K562 (cell line): Measurements from ENCODE around the gene TIFAB. TPM values are rescaled to one million over a fixed set of nuclear protein-coding genes. Genes with fewer than 3 reads are reported as not detected.

Experiments
- ATAC-seq: fragments of 200-7000 bp; cut with Tn5 transposase; 3 replicates; pipeline ENCODE4 v1.9.1; 2020; ENCODE audit warnings: moderate library complexity
- BruUV-seq: library from RNA; stranded (reverse); fragments of 400-500 nt; replicated peaks from 2 replicates; lab custom pipeline; 2021; lab: Mats Ljungman, UMichigan
- CTCF ChIA-PET: fragments of 300-600 bp; formaldehyde crosslinking; extraction: SDS; loops from one replicate; lab custom pipeline; 2021; ENCODE audit warnings: low intra/inter-chr PET ratio; lab: Yijun Ruan, JAX
- POLR2A ChIA-PET: fragments of 300-600, 350-650 bp; sonication (Branson Sonifier 250); formaldehyde crosslinking; extraction: SDS; loops from one replicate; lab custom pipeline; 2021; ENCODE audit warnings: antibody characterized with exemption, inconsistent platforms; lab: Yijun Ruan, JAX
- DNase-seq, 4 experiments: peaks; one replicate each; pipeline versions ENCODE4 v3.0.0 to v3.0.0-alpha.2; 2011 to 2018; ENCODE audit warnings: low spot score in 3 of 4, mixed read lengths in 3 of 4; ENCODE audit errors: extremely low read depth in 1 of 4
- FAIRE-seq: peaks from 2 replicates; lab custom pipeline; 2011; peaks lifted over from hg19 to GRCh38; lab: Jason Lieb, UNC
- H2AFZ ChIP-seq: 2 replicates; pipeline ENCODE4 v1.6.0; 2011; ENCODE audit warnings: low read depth, low read length, control low read depth, inconsistent platforms
- H3K27ac ChIP-seq: fragments of 200-600 bp; 3 replicates; pipeline ENCODE4 v1.8.0; 2011; ENCODE audit warnings: low read depth, mild to moderate bottlenecking, control low read depth, inconsistent platforms, low read length, moderate library complexity, mixed read lengths; ENCODE audit errors: extremely low read depth
- H3K27me3 ChIP-seq, 2 experiments: fragments of 300-600 bp in 1 of 2; 2 replicates in 1 of 2; 3 replicates in 1 of 2; pipeline versions ENCODE4 v1.6.0 to v1.8.0; 2011; ENCODE audit warnings: inconsistent platforms in 2 of 2, low read length in 2 of 2, mild to moderate bottlenecking in 1 of 2, mixed read lengths in 1 of 2, moderate library complexity in 1 of 2; ENCODE audit not compliant: control insufficient read depth in 2 of 2, insufficient read depth in 2 of 2
- H3K36me3 ChIP-seq: fragments of 300-600 bp; 3 replicates; pipeline ENCODE4 v1.8.0; 2011; ENCODE audit warnings: mild to moderate bottlenecking, low read length, inconsistent platforms; ENCODE audit not compliant: control insufficient read depth, insufficient read depth
- H3K4me1 ChIP-seq, 2 experiments: fragments of 200-600 bp in 1 of 2; replicated peaks in 1 of 2; 2 replicates in 1 of 2; 3 replicates in 1 of 2; pipeline versions ENCODE4 v1.5.1 to v1.8.0; 2011; ENCODE audit warnings: inconsistent platforms in 2 of 2, low read length in 2 of 2, mild to moderate bottlenecking in 1 of 2, mixed read lengths in 1 of 2, moderate library complexity in 1 of 2; ENCODE audit not compliant: control insufficient read depth in 2 of 2, insufficient read depth in 2 of 2
- H3K4me2 ChIP-seq: 2 replicates; pipeline ENCODE4 v1.6.1; 2011; ENCODE audit warnings: low read length, control low read depth, inconsistent platforms, mixed read lengths; ENCODE audit not compliant: insufficient read depth
- H3K4me3 ChIP-seq: fragments of 200-600 bp; sonication (generic), shearing (Covaris generic); 2 replicates; pipeline ENCODE4 v1.5.1; 2016; ENCODE audit warnings: control low read depth, inconsistent platforms
- H3K79me2 ChIP-seq: fragments of 200-600 bp; 3 replicates; pipeline ENCODE4 v1.8.0; 2011; ENCODE audit warnings: low read length, inconsistent platforms; ENCODE audit not compliant: control insufficient read depth, insufficient read depth
- H3K9ac ChIP-seq, 2 experiments: 2 replicates each; pipeline versions ENCODE4 v1.6.0 to v1.6.1; 2011; ENCODE audit warnings: low read depth in 2 of 2, low read length in 2 of 2, control low read depth in 1 of 2, inconsistent platforms in 1 of 2, mild to moderate bottlenecking in 1 of 2, mixed read lengths in 1 of 2; ENCODE audit not compliant: insufficient read depth in 1 of 2
- H3K9me1 ChIP-seq: one replicate; pipeline ENCODE4 v1.6.0; 2011; ENCODE audit warnings: inconsistent platforms, mild to moderate bottlenecking, low read length, moderate library complexity; ENCODE audit not compliant: control insufficient read depth, insufficient read depth
- H3K9me3 ChIP-seq: replicated peaks from 2 replicates; pipeline ENCODE4 v1.5.1; 2011; ENCODE audit warnings: low read depth, low read length, inconsistent platforms; ENCODE audit not compliant: control insufficient read depth, insufficient read depth
- H4K20me1 ChIP-seq: replicated peaks from 2 replicates; pipeline ENCODE4 v1.6.1; 2011; ENCODE audit warnings: low read length, inconsistent platforms, mixed read lengths; ENCODE audit not compliant: control insufficient read depth, insufficient read depth
- CTBP1 ChIP-seq: fragments of 450-650 bp; IDR thresholded peaks from 2 replicates; pipeline ENCODE4 v1.6.1; 2016; ENCODE audit warnings: borderline replicate concordance
- FOXK2 ChIP-seq, 2 experiments: fragments of 450-650 bp; IDR thresholded peaks in 1 of 2; conservative IDR thresholded peaks in 1 of 2; 2 replicates each; pipeline ENCODE4 v1.6.1; 2016; ENCODE audit warnings: low read depth in 2 of 2, mild to moderate bottlenecking in 1 of 2
- WGBS: fragments of 100-300 bp; shearing (Covaris generic); methylation state at CpG from one replicate; pipeline ENCODE4 v1.1.6; 2016; ENCODE audit warnings: low coverage, mixed read lengths; ENCODE audit not compliant: insufficient coverage; ENCODE audit errors: missing lambda C conversion rate; 5-methylcytosine and 5-hydroxymethylcytosine counted together
- in situ Hi-C: fragments of 300-500 bp; cut with MboI; formaldehyde crosslinking; loops from 4 replicates; pipeline ENCODE4 v1.15.0; 2018; ENCODE audit warnings: inconsistent platforms, mixed read lengths
- intact Hi-C: fragments of 100-400 bp; cut with micrococcal nuclease; formaldehyde crosslinking; loops from 2 replicates; pipeline ENCODE4 v1.14.2; 2022
- polyA plus RNA-seq, 8 experiments: library from polyadenylated mRNA; depleted of rRNA in 4 of 8; stranded (reverse) in 5 of 8; unstranded in 3 of 8; fragments of >200 nt; fragmentation: Nextera tagmentation in 2 of 8; fragmentation: Illumina TruSeq in 1 of 8; extraction: Ambion mirVana in 2 of 8; extraction: Trizol in 1 of 8; gene quantifications; 2 replicates each; pipeline versions ENCODE4 v1.2.1 to v1.2.3, GENCODE V29; 2011 to 2014; ENCODE audit warnings: inconsistent platforms in 1 of 8, missing spikeins in 1 of 8
- total RNA-seq, 7 experiments: library from RNA; depleted of rRNA in 6 of 7; stranded (reverse); fragments of >200 nt in 6 of 7; fragmentation: Illumina TruSeq in 2 of 7; extraction: Trizol in 2 of 7; gene quantifications; 2 replicates each; pipeline versions ENCODE4 v1.2.1 to v1.2.3, GENCODE V29; 2011 to 2021; ENCODE audit warnings: low replicate concordance in 1 of 7
- TF ChIP-seq, protein P1 (sequence below), 2 experiments: fragments of 450-650 bp in 1 of 2; sonication (generic) in 1 of 2; formaldehyde crosslinking in 1 of 2; IDR thresholded peaks in 1 of 2; conservative IDR thresholded peaks in 1 of 2; 2 replicates each; pipeline versions ENCODE4 v1.6.1 to v1.8.1; 2016 to 2023; ENCODE audit warnings: mild to moderate bottlenecking in 2 of 2, moderate library complexity in 2 of 2, inconsistent platforms in 1 of 2, missing genetic modification reagents in 1 of 2

Gene TIFAB
- total and polyA plus RNA-seq, 9 of the 15 experiments (the other 6 are each of a cell fraction or from before 2014, with no cell fraction given), result not detected

DNA sequence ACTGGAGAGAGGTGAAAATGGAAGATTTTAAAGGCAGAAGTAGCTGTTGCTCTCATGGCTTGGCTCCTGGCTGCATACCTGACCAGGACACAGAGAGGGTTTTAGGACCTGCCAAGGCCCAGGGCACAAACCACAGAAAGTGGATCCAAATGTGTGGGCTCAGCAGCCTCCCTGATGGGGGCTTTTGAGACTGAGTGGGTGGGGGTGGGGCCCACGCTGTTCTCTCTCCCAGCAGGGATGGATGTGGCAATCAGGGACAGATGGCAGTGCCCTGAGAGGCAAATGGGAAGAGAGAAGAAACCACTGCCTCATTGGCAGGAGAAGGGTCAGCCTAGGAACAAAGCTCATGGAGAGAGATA, 34.9 kb upstream of the TIFAB start:
- no CpG with 5 or more reads among the region's 1 CpG for WGBS
- H2AFZ ChIP-seq, result no peak overlapping the region
- H3K4me3 ChIP-seq, result no peak overlapping the region
- FAIRE-seq (no peak), ATAC-seq (no peak), DNase-seq (no peak)
- H3K9me1 ChIP-seq, result peaks cover 3% of the 10 kb centered on the region
- no peaks in the 10 kb centered on the region for H3K9me3 ChIP-seq
- intact Hi-C loops (no loop called here), in situ Hi-C loops (no loop called here)
- peaks cover 16 to 40% of the 10 kb centered on the region in 2 experiments for H3K4me1 ChIP-seq
- peaks cover 0 to 4% of the 10 kb centered on the region in 2 experiments; a peak in 1 of 5 replicates for H3K27me3 ChIP-seq
- TF ChIP-seq CTBP1, result no peak
- TF ChIP-seq, protein P1, sequence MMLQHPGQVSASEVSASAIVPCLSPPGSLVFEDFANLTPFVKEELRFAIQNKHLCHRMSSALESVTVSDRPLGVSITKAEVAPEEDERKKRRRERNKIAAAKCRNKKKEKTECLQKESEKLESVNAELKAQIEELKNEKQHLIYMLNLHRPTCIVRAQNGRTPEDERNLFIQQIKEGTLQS (IDR thresholded peaks at IDR 0.05), result no peak
- TF ChIP-seq, protein P1 (CRISPR knock-in tag; conservative IDR thresholded peaks at IDR 0.05), result no peak
- no peak for TF ChIP-seq FOXK2 (conservative IDR thresholded peaks at IDR 0.05 in 1 of 2, IDR thresholded peaks at IDR 0.05 in 1 of 2; ENCODE audit: low read depth in 2 of 2)
- ChIA-PET CTCF (no interaction called here), POLR2A (interaction anchor here (1.2 kb wide), 1 partner anchor 22 kb away, joined by 6 read pairs; no protein-coding TSS in a partner anchor)
- H3K4me2 ChIP-seq, result no peak overlapping the region
- H3K9ac ChIP-seq, result no peak overlapping the region
- peaks cover 6% of the 10 kb centered on the region; the same call in 1 of the 2 replicates for H4K20me1 ChIP-seq
- no peaks in the 10 kb centered on the region for H3K36me3 ChIP-seq
- no peaks in the 10 kb centered on the region for H3K79me2 ChIP-seq
- no peak overlapping the region for H3K27ac ChIP-seq
- no TSS peak for BruUV-seq
